GM12801 (cell line): ENCODE results near the gene MCAT.

ENCODE experiments used
- CTCF ChIP-seq: IDR thresholded peaks from one replicate; pipeline ENCODE4 v1.5.1; 2011; ENCODE audit warnings: control low read depth; ENCODE audit not compliant: insufficient read length; ENCODE audit errors: extremely low read depth

The MCAT gene

GRCh38 chr22:43126501-43127165 lies 16.6 kb downstream of the MCAT start:
- TF ChIP-seq CTCF = no peak

- no peak for TF ChIP-seq CTCF
Measured at GRCh38 chr22:43118953-43119458, 24.2 kb downstream of the MCAT start.

GRCh38 chr22:43118024-43118849 lies 25.0 kb downstream of the MCAT start:
- no peak for TF ChIP-seq CTCF

- TF ChIP-seq CTCF = no peak
Measured at GRCh38 chr22:43116932-43117331, 26.3 kb downstream of the MCAT start.

- no peak for TF ChIP-seq CTCF
Measured at GRCh38 chr22:43114958-43115357, 28.2 kb downstream of the MCAT start.

- TF ChIP-seq CTCF = no peak
Measured at GRCh38 chr22:43113526-43114251, 29.5 kb downstream of the MCAT start.

- no peak for TF ChIP-seq CTCF
Measured at GRCh38 chr22:43110927-43111623, 32.1 kb downstream of the MCAT start.
